Stomach (tissue), 19 donors: Measurements from ENCODE around the gene GUF1. TPM values are rescaled to one million over a fixed set of nuclear protein-coding genes. Genes with fewer than 3 reads are reported as not detected.

ENCODE experiments used
- DNase-seq, 2 donors: peaks; one replicate each; pipeline versions ENCODE4 v3.0.0 to v3.0.0-alpha.2; 2013 to 2019
- H3K27ac ChIP-seq, 5 donors: fragments of 200-600 bp in 4 of 5; sonication (generic) in 4 of 5; one replicate each; pipeline ENCODE4 v1.5.1; 2013 to 2019; ENCODE audit warnings: mild to moderate bottlenecking in 1 of 5, moderate library complexity in 1 of 5
- H3K27me3 ChIP-seq, 3 donors: fragments of 200-600 bp; sonication (generic); one replicate each; pipeline ENCODE4 v1.5.1; 2017 to 2019; ENCODE audit warnings: mixed run types in 1 of 3
- H3K36me3 ChIP-seq, 4 donors: fragments of 200-600 bp; sonication (generic); 1 replicate in 3 of 4; 2 replicates in 1 of 4; pipeline ENCODE4 v1.5.1; 2016 to 2019
- H3K4me1 ChIP-seq, 4 donors: fragments of 200-600 bp; sonication (generic); one replicate each; pipeline ENCODE4 v1.5.1; 2016 to 2019
- H3K4me3 ChIP-seq, 4 donors: fragments of 200-600 bp; sonication (generic) in 3 of 4; one replicate each; pipeline ENCODE4 v1.5.1; 2016 to 2019; ENCODE audit warnings: mild to moderate bottlenecking in 1 of 4
- H3K9me3 ChIP-seq, 4 donors: fragments of 200-600 bp; sonication (generic); one replicate each; pipeline ENCODE4 v1.5.1; 2016 to 2019
- CTCF ChIP-seq, 7 experiments: fragments of 450-650 bp in 4 of 7; fragments of 200-600 bp in 3 of 7; sonication (generic) in 3 of 7; IDR thresholded peaks; one replicate each; pipeline ENCODE4 v1.5.1; 2016 to 2019; ENCODE audit warnings: antibody characterized with exemption in 7 of 7, control low read depth in 2 of 7, mild to moderate bottlenecking in 1 of 7
- EP300 ChIP-seq: sonication (generic); formaldehyde crosslinking; IDR thresholded peaks from one replicate; pipeline ENCODE4 v1.6.1; 2017; ENCODE audit warnings: antibody characterized with exemption
- POLR2A ChIP-seq, 4 donors: fragments of 450-650 bp; IDR thresholded peaks; one replicate each; pipeline ENCODE4 v1.6.1; 2016; ENCODE audit warnings: antibody characterized with exemption in 4 of 4, control low read depth in 2 of 4, mild to moderate bottlenecking in 1 of 4, moderate library complexity in 1 of 4
- POLR2AphosphoS5 ChIP-seq, 3 donors: sonication (generic); formaldehyde crosslinking; IDR thresholded peaks; one replicate each; pipeline ENCODE4 v1.6.1; 2016; ENCODE audit warnings: antibody characterized with exemption in 3 of 3
- WGBS, 5 donors: extraction: QIAGEN DNeasy Blood & Tissue Kit in 3 of 5; methylation state at CpG; one replicate each; pipeline versions ENCODE4 v1.1.5 to v1.1.7; 2013 to 2018; 5-methylcytosine and 5-hydroxymethylcytosine counted together
- intact Hi-C: fragments of 100-400 bp; cut with DNase I; formaldehyde crosslinking; loops from one replicate; pipeline ENCODE4 v1.15.1; 2023; ENCODE audit warnings: low total_unique reads
- long read RNA-seq, 10 donors: transcript quantifications; one replicate each; lab custom pipeline, GENCODE V29; 2026
- polyA plus RNA-seq, 3 donors: library from polyadenylated mRNA; stranded (reverse); fragments of 200-250 nt; gene quantifications; one replicate each; pipeline ENCODE4 v1.2.3, GENCODE V29; 2013
- total RNA-seq, 5 donors: library from RNA; depleted of rRNA; stranded (reverse); fragments of >200 nt; gene quantifications; one replicate each; pipeline versions ENCODE4 v1.1.0 to v1.2.3, GENCODE V29; 2014 to 2016
- donor health status: healthy with polysubstance abuse.
- donor health status: Bipolar disorder and iron deficiency.
- donor health status: healthy.

GUF1 gene
- total RNA-seq (10 to 100 TPM in 4 of 5 donors, 1 to 10 TPM in 1; 2.3 to 32.1 (median 15.2) TPM), polyA plus RNA-seq (1 to 10 TPM; 7.9 to 9.3 (median 8.8) TPM)
- long read RNA-seq, donor 1, full-length matches to known transcripts: 1 of 1 reads
- long read RNA-seq, donor 1, partial matches to known transcripts: 0 of 1 reads
- long read RNA-seq, donor 1, other reads (novel, unspliced or antisense): 0 of 1 reads
- long read RNA-seq, donor 2, full-length matches to known transcripts: 1 of 1 reads
- long read RNA-seq, donor 2, partial matches to known transcripts: 0 of 1 reads
- long read RNA-seq, donor 2, other reads (novel, unspliced or antisense): 0 of 1 reads
- long read RNA-seq, donor 3, full-length matches to known transcripts: 2 of 2 reads
- long read RNA-seq, donor 3, partial matches to known transcripts: 0 of 2 reads
- long read RNA-seq, donor 3, other reads (novel, unspliced or antisense): 0 of 2 reads
- long read RNA-seq, donor 4: 0 reads
- long read RNA-seq, donor 5, full-length matches to known transcripts: 1 of 8 reads
- long read RNA-seq, donor 5, partial matches to known transcripts: 0 of 8 reads
- long read RNA-seq, donor 5, other reads (novel, unspliced or antisense): 7 of 8 reads
- long read RNA-seq, donor 6: 0 reads
- long read RNA-seq, donor 7, full-length matches to known transcripts: 1 of 1 reads
- long read RNA-seq, donor 7, partial matches to known transcripts: 0 of 1 reads
- long read RNA-seq, donor 7, other reads (novel, unspliced or antisense): 0 of 1 reads
- long read RNA-seq, donor 8, full-length matches to known transcripts: 3 of 13 reads
- long read RNA-seq, donor 8, partial matches to known transcripts: 0 of 13 reads
- long read RNA-seq, donor 8, other reads (novel, unspliced or antisense): 10 of 13 reads
- long read RNA-seq, donor 9: 0 reads
- long read RNA-seq, donor 10: 0 reads

- intact Hi-C loops: no loop called here
- Histone ChIP-seq H3K4me1 (peaks cover 11 to 46% (median 25%) of the 10 kb centered on the region in 4 donors), H3K27ac (peak within 1 kb of the TSS; percentile 87 to 94 (median 93)), H3K4me3 (peak within 1 kb of the TSS; percentile 74 to 93 (median 80)), H3K36me3 (peaks cover 2 to 19% (median 18%) of the 10 kb centered on the region in 4 donors), H3K27me3 (no peaks in the 10 kb centered on the region), H3K9me3 (no peaks in the 10 kb centered on the region)
- WGBS, 5 donors: 0 to 1% (median 1%) methylated on average over 21 to 57 of the region's 57 CpGs
- DNase-seq: peak; percentile 91 to 98
- TF ChIP-seq CTCF (IDR thresholded peaks at IDR 0.05) (no peak), POLR2A (IDR thresholded peaks at IDR 0.05) (peak in 1 of 4 donors; percentile 26), EP300 (no peak), POLR2AphosphoS5 (IDR thresholded peaks at IDR 0.05) (peak; percentile 86 to 97 (median 88))
Observed at GRCh38 chr4:44678094-44679041, at the start of gene GUF1. GUF1 (plus strand) TSS chr4:44678420; CDS start chr4:44678623, 203 bp downstream.

- TF ChIP-seq EP300 (no peak), CTCF (IDR thresholded peaks at IDR 0.05) (peak in 5 of 7 experiments; percentile 33 to 59 (median 52))
- no peaks in the 10 kb centered on the region for H3K27me3 ChIP-seq
- no peaks in the 10 kb centered on the region for H3K4me1 ChIP-seq
- no peak overlapping the region for H3K27ac ChIP-seq
- H3K36me3 ChIP-seq: no peaks in the 10 kb centered on the region
- DNase-seq: peak in 1 of 2 donors; percentile 78
- no peaks in the 10 kb centered on the region for H3K9me3 ChIP-seq
- intact Hi-C loops: no loop called here
- H3K4me3 ChIP-seq: no peak overlapping the region
- 0 to 2% (median 1%) methylated on average over 2 of the region's 2 CpGs for WGBS, 5 donors
Observed at GRCh38 chr4:44629280-44629866, 48.8 kb upstream of the GUF1 start.

GRCh38 chr4:44632089-44632488, 46.1 kb upstream of the GUF1 start:
- no peaks in the 10 kb centered on the region for H3K27me3 ChIP-seq
- no peak overlapping the region for H3K27ac ChIP-seq
- no peaks in the 10 kb centered on the region for H3K4me1 ChIP-seq
- TF ChIP-seq EP300 (no peak), POLR2AphosphoS5 (IDR thresholded peaks at IDR 0.05) (no peak), POLR2A (IDR thresholded peaks at IDR 0.05) (no peak)
- H3K36me3 ChIP-seq: no peaks in the 10 kb centered on the region
- no peak overlapping the region for H3K4me3 ChIP-seq
- no peaks in the 10 kb centered on the region for H3K9me3 ChIP-seq
- 64 to 87% (median 72%) methylated on average over 4 of the region's 4 CpGs for WGBS, 5 donors
- intact Hi-C loops: no loop called here
- no peak for DNase-seq

GRCh38 chr4:44632733-44633132, 45.5 kb upstream of the GUF1 start:
- TF ChIP-seq EP300 (no peak), CTCF (IDR thresholded peaks at IDR 0.05) (no peak), POLR2AphosphoS5 (IDR thresholded peaks at IDR 0.05) (no peak), POLR2A (IDR thresholded peaks at IDR 0.05) (no peak)
- H3K9me3 ChIP-seq: no peaks in the 10 kb centered on the region
- H3K27me3 ChIP-seq: no peaks in the 10 kb centered on the region
- 61 to 74% (median 68%) methylated on average over 8 of the region's 8 CpGs for WGBS, 5 donors
- intact Hi-C loops: no loop called here
- no peaks in the 10 kb centered on the region for H3K36me3 ChIP-seq
- no peak overlapping the region for H3K4me3 ChIP-seq
- DNase-seq: no peak
- H3K4me1 ChIP-seq: no peaks in the 10 kb centered on the region
- H3K27ac ChIP-seq: no peak overlapping the region
